ENCODE measurements around the gene TRIM28.

The TRIM28 gene

GRCh38 chr19:58581227-58582141 lies 37.6 kb downstream of the TRIM28 start:
- no peak for DNase-seq

DNA sequence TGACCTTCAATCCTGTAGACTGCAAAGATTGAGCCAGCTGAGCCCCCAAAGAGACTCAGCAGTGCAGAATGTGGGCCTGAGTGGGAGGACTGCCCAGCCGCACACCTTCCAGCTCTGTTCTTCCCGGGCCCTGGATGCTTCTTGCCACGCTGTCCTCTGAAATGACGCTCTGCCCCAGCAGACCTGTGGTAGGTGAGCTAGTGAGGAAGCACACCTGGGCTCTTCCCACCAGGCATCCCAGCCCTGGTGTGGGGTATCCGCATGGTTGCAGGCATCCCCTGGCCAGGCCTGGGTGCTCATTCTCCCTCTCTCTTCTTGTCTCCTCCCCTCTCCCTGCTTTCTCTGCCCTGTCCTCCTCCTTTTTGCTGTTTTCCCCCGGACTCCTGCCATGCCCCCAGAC lies 39.1 kb downstream of the TRIM28 start:
- DNase-seq = no peak

GRCh38 chr19:58584498-58585441 lies 40.9 kb downstream of the TRIM28 start:
- DNase-seq = no peak

GRCh38 chr19:58585442-58586132 lies 41.7 kb downstream of the TRIM28 start:
- no peak for DNase-seq

DNA sequence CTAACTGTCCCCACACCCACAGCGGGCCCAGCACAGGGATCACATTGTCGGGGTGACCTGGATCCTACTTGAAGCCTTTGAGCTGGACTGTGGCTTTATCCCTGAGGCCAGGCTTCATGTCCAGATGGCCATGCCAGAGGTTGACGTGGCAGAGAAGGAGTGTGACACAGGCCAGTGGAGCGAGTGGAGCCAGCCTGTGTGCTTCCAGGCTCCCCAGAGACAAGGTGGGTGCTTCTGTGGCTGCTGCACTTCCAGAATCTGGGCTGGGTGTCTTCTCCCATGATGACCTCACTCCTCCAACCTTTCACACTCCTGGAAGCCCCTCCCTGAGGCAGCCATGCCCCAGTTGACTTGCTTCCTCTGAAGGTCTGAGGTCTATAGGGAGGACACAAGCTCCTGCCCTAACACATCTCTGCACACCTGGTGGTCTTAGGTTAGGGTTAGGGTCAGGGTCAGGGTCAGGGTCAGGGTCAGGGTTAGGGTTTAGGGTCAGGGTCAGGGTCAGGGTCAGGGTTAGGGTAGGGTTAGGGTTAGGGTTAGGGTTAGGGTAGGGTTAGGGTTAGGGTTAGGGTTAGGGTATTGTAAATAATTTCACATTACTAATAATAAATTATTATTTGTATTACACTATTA lies 42.4 kb downstream of the TRIM28 start:
- no peak for DNase-seq

All from NCI-H524 (cell line).